ENCODE data around the gene SH3RF3. TPM values are rescaled to one million over a fixed set of nuclear protein-coding genes. Genes with fewer than 3 reads are reported as not detected.

SH3RF3 gene
- total and polyA plus RNA-seq, 2 of the 13 experiments (the other 11 are each of a cell fraction or from before 2014, with no cell fraction given): 0.04 TPM; not detected in 1

DNA sequence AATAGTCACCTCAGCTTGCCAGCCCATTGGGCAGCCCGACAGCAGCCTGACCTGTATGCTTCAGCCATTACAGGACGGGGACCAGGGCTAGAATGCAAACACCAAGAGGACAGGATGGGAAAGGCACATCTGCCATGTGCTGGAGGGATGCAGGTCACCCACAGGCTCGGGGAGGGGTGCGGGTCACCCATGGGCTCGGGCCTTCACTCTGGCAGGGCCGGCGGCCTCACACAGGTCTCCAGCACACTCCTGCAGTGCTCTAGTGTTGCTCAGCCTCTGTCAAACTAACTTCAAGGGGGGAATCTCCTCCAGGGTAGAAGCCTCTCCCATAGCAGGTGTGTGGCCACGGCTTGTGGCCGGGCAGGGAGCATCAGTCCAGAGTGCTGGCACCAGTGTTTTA lies 262.2 kb downstream of the SH3RF3 start:
- intact Hi-C loops (cut with micrococcal nuclease; ENCODE audit: unreplicated experiment): no loop called here
- ChIA-PET POLR2A (no interaction called here), CTCF (ENCODE audit: low intra/inter-chr PET ratio, low total read pairs) (no interaction called here)
- H4K20me1 ChIP-seq (ENCODE audit: insufficient read depth, low read length): no peaks in the 10 kb centered on the region
- no peaks in the 10 kb centered on the region for H3K36me3 ChIP-seq (replicated peaks in 1 of 2; ENCODE audit: control insufficient read depth in 1 of 2, insufficient read depth in 2 of 2, low read length in 2 of 2)
- no peak for ATAC-seq
- no peak overlapping the region for H3K9ac ChIP-seq (ENCODE audit: insufficient read depth, low read depth, low read length)
- DNase-seq (ENCODE audit: low spot score): no peak
- H3K79me2 ChIP-seq (ENCODE audit: insufficient read depth, low read length): no peaks in the 10 kb centered on the region
- no peak overlapping the region for H3K27ac ChIP-seq (ENCODE audit: extremely low read length, insufficient read depth, low read length)
- no peaks in the 10 kb centered on the region for H3K9me3 ChIP-seq (ENCODE audit: low read length)
- in situ Hi-C loops (cut with HindIII; ENCODE audit: extremely low pct_ligation_motif_present, low pct_unique_long_range_greater_than_20kb): no loop called here
- H3K27me3 ChIP-seq (ENCODE audit: control insufficient read depth in 1 of 2, insufficient read depth in 2 of 2, low read length in 2 of 2): peaks cover 0 to 4% of the 10 kb centered on the region in 2 experiments; a peak in 1 of 5 replicates
- no peak overlapping the region for H3K4me3 ChIP-seq (replicated peaks in 1 of 3; ENCODE audit: insufficient read depth in 1 of 3, low read depth in 2 of 3, low read length in 3 of 3)
- no peak overlapping the region for H3K4me2 ChIP-seq (ENCODE audit: low read depth, low read length)
- 37% methylated on average over 7 of the region's 9 CpGs for WGBS (ENCODE audit: low lambda C conversion rate)
- FAIRE-seq: no peak
- H3K4me1 ChIP-seq (ENCODE audit: insufficient read depth, low read length): no peaks in the 10 kb centered on the region
- H2AFZ ChIP-seq (ENCODE audit: low read length): no peak overlapping the region
- no TSS peak for BruUV-seq (replicated peaks)
- TF ChIP-seq TBP (CRISPR knock-in tag; IDR thresholded peaks at IDR 0.05) (no peak), ZNF543 (CRISPR knock-in tag; IDR thresholded peaks at IDR 0.05) (no peak), IKZF1 (IDR thresholded peaks at IDR 0.05) (no peak), ZSCAN25 (CRISPR knock-in tag; IDR thresholded peaks at IDR 0.05) (no peak), YY1 (IDR thresholded peaks at IDR 0.05; ENCODE audit: insufficient read depth, insufficient replicate concordance, low read depth, low read length) (no peak), ZNF768 (CRISPR knock-in tag; IDR thresholded peaks at IDR 0.05) (no peak)
- TF ChIP-seq, protein P1, sequence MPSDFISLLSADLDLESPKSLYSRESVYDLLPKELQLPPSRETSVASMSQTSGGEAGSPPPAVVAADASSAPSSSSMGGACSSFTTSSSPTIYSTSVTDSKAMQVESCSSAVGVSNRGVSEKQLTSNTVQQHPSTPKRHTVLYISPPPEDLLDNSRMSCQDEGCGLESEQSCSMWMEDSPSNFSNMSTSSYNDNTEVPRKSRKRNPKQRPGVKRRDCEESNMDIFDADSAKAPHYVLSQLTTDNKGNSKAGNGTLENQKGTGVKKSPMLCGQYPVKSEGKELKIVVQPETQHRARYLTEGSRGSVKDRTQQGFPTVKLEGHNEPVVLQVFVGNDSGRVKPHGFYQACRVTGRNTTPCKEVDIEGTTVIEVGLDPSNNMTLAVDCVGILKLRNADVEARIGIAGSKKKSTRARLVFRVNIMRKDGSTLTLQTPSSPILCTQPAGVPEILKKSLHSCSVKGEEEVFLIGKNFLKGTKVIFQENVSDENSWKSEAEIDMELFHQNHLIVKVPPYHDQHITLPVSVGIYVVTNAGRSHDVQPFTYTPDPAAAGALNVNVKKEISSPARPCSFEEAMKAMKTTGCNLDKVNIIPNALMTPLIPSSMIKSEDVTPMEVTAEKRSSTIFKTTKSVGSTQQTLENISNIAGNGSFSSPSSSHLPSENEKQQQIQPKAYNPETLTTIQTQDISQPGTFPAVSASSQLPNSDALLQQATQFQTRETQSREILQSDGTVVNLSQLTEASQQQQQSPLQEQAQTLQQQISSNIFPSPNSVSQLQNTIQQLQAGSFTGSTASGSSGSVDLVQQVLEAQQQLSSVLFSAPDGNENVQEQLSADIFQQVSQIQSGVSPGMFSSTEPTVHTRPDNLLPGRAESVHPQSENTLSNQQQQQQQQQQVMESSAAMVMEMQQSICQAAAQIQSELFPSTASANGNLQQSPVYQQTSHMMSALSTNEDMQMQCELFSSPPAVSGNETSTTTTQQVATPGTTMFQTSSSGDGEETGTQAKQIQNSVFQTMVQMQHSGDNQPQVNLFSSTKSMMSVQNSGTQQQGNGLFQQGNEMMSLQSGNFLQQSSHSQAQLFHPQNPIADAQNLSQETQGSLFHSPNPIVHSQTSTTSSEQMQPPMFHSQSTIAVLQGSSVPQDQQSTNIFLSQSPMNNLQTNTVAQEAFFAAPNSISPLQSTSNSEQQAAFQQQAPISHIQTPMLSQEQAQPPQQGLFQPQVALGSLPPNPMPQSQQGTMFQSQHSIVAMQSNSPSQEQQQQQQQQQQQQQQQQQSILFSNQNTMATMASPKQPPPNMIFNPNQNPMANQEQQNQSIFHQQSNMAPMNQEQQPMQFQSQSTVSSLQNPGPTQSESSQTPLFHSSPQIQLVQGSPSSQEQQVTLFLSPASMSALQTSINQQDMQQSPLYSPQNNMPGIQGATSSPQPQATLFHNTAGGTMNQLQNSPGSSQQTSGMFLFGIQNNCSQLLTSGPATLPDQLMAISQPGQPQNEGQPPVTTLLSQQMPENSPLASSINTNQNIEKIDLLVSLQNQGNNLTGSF (CRISPR knock-in tag; IDR thresholded peaks at IDR 0.05): no peak
- TF ChIP-seq, protein P2, sequence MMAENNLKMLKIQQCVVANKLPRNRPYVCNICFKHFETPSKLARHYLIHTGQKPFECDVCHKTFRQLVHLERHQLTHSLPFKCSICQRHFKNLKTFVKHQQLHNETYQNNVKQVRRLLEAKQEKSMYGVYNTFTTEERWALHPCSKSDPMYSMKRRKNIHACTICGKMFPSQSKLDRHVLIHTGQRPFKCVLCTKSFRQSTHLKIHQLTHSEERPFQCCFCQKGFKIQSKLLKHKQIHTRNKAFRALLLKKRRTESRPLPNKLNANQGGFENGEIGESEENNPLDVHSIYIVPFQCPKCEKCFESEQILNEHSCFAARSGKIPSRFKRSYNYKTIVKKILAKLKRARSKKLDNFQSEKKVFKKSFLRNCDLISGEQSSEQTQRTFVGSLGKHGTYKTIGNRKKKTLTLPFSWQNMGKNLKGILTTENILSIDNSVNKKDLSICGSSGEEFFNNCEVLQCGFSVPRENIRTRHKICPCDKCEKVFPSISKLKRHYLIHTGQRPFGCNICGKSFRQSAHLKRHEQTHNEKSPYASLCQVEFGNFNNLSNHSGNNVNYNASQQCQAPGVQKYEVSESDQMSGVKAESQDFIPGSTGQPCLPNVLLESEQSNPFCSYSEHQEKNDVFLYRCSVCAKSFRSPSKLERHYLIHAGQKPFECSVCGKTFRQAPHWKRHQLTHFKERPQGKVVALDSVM (CRISPR knock-in tag; IDR thresholded peaks at IDR 0.05): no peak
- TF ChIP-seq, protein P3, sequence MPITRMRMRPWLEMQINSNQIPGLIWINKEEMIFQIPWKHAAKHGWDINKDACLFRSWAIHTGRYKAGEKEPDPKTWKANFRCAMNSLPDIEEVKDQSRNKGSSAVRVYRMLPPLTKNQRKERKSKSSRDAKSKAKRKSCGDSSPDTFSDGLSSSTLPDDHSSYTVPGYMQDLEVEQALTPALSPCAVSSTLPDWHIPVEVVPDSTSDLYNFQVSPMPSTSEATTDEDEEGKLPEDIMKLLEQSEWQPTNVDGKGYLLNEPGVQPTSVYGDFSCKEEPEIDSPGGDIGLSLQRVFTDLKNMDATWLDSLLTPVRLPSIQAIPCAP (CRISPR knock-in tag; IDR thresholded peaks at IDR 0.05; ENCODE audit: low read depth): no peak
- TF ChIP-seq, protein P4, sequence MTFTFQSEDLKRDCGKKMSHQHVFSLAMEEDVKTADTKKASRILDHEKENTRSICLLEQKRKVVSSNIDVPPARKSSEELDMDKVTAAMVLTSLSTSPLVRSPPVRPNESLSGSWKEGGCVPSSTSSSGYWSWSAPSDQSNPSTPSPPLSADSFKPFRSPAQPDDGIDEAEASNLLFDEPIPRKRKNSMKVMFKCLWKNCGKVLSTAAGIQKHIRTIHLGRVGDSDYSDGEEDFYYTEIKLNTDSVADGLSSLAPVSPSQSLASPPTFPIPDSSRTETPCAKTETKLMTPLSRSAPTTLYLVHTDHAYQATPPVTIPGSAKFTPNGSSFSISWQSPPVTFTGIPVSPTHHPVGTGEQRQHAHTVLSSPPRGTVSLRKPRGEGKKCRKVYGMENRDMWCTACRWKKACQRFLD (CRISPR knock-in tag; IDR thresholded peaks at IDR 0.05; ENCODE audit: borderline replicate concordance): no peak
